ENCODE results near the gene PGGHG.

PGGHG gene

DNA sequence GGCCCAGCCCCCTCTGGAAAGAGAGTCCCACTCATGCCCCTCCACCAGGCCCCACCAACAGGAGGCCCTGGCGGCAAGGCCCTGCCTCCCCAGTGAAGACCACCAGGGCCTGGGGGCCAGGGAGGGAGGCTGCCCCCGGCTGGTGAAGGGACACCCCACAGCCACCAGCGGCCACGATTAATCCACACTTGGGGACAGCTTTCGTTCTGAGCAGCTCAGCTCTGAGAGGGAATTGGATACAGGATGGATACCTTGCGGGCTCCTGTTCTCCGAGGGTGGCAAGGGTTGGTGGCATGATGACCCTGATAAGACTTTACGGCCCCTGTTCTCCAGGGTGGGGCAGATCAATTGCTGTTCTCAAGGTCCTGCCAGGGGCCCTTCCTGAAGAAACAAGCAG lies 17.6 kb upstream of the PGGHG start:
- TF ChIP-seq TEAD4 (IDR thresholded peaks at IDR 0.05) = no peak
- no peak for TF ChIP-seq ZBTB7A (IDR thresholded peaks at IDR 0.05; ENCODE audit: low read depth)
- TF ChIP-seq FOXM1 (IDR thresholded peaks at IDR 0.05; ENCODE audit: borderline replicate concordance, low read depth) = no peak
- no peak for TF ChIP-seq CREB1 (IDR thresholded peaks at IDR 0.05; ENCODE audit: low read depth)
- TF ChIP-seq RAD21 (IDR thresholded peaks at IDR 0.05; ENCODE audit: low read depth) = no peak
- TF ChIP-seq TCF12 (IDR thresholded peaks at IDR 0.05; ENCODE audit: low read depth) = no peak
- TF ChIP-seq, protein P1, sequence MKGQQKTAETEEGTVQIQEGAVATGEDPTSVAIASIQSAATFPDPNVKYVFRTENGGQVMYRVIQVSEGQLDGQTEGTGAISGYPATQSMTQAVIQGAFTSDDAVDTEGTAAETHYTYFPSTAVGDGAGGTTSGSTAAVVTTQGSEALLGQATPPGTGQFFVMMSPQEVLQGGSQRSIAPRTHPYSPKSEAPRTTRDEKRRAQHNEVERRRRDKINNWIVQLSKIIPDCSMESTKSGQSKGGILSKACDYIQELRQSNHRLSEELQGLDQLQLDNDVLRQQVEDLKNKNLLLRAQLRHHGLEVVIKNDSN (IDR thresholded peaks at IDR 0.05) = no peak

DNA sequence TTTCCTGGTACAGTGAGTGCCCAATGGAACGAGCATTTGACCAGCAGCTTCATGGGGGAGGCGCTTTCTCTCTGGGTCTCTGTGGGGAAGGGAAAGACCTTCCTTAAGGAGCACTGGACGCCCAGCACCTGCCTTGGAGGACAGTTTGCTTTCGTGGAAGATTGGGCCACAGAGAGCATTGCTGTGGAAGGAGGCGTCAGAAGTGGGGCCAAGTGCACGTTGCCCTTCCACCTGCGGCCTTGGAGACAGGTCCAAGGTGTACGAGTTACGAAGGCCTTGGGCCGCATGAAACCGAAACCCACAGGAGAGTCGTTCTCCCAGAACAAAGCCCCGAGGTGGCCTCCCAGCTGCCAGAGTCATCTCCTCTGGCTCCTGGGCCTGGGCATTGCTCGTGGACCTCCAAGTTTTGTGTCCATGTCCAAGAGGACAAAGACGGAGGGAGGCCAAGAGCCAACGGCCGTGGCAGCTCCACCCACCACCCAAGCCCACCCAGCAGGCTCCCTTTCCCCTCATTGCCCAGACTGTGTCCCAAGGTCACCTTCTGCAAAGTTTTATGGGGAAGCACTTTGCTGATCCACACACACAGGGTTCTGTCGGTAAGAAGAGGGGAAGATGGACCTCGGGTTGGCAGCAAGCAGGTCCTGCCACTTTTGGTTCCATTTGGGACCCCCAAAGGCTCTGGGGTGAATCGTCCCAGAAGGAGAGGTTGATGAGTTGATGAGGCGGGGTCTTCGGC lies 16.6 kb upstream of the PGGHG start:
- TF ChIP-seq YY1 (IDR thresholded peaks at IDR 0.05; ENCODE audit: low read depth) (no peak), RAD21 (IDR thresholded peaks at IDR 0.05; ENCODE audit: low read depth) (no peak), NFIC (IDR thresholded peaks at IDR 0.05) (no peak), FOXM1 (IDR thresholded peaks at IDR 0.05; ENCODE audit: borderline replicate concordance, low read depth) (no peak), TAF1 (IDR thresholded peaks at IDR 0.05; ENCODE audit: low read depth) (no peak), TEAD4 (IDR thresholded peaks at IDR 0.05) (no peak)
- TF ChIP-seq, protein P2, sequence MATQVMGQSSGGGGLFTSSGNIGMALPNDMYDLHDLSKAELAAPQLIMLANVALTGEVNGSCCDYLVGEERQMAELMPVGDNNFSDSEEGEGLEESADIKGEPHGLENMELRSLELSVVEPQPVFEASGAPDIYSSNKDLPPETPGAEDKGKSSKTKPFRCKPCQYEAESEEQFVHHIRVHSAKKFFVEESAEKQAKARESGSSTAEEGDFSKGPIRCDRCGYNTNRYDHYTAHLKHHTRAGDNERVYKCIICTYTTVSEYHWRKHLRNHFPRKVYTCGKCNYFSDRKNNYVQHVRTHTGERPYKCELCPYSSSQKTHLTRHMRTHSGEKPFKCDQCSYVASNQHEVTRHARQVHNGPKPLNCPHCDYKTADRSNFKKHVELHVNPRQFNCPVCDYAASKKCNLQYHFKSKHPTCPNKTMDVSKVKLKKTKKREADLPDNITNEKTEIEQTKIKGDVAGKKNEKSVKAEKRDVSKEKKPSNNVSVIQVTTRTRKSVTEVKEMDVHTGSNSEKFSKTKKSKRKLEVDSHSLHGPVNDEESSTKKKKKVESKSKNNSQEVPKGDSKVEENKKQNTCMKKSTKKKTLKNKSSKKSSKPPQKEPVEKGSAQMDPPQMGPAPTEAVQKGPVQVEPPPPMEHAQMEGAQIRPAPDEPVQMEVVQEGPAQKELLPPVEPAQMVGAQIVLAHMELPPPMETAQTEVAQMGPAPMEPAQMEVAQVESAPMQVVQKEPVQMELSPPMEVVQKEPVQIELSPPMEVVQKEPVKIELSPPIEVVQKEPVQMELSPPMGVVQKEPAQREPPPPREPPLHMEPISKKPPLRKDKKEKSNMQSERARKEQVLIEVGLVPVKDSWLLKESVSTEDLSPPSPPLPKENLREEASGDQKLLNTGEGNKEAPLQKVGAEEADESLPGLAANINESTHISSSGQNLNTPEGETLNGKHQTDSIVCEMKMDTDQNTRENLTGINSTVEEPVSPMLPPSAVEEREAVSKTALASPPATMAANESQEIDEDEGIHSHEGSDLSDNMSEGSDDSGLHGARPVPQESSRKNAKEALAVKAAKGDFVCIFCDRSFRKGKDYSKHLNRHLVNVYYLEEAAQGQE (IDR thresholded peaks at IDR 0.05; ENCODE audit: low read depth) = no peak

DNA sequence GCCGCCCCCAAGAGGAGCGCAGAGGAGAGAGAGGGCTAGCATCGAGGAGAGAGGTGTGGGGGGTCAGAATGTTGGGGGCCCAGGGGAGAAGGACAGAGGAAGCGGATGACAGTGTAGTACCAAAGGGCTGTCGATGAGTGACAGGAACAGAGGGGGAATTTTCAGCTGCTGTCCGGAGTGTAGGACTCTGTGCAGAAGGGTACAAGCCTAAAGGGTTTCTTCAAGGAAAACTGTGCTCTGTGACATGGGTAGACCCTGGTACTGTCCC lies 16.1 kb upstream of the PGGHG start:
- no peak for TF ChIP-seq YY1 (IDR thresholded peaks at IDR 0.05; ENCODE audit: low read depth)
- no peak for TF ChIP-seq TEAD4 (IDR thresholded peaks at IDR 0.05)
- TF ChIP-seq TCF12 (IDR thresholded peaks at IDR 0.05; ENCODE audit: low read depth) = no peak
- TF ChIP-seq, protein P3, sequence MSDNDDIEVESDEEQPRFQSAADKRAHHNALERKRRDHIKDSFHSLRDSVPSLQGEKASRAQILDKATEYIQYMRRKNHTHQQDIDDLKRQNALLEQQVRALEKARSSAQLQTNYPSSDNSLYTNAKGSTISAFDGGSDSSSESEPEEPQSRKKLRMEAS (IDR thresholded peaks at IDR 0.05) = no peak

DNA sequence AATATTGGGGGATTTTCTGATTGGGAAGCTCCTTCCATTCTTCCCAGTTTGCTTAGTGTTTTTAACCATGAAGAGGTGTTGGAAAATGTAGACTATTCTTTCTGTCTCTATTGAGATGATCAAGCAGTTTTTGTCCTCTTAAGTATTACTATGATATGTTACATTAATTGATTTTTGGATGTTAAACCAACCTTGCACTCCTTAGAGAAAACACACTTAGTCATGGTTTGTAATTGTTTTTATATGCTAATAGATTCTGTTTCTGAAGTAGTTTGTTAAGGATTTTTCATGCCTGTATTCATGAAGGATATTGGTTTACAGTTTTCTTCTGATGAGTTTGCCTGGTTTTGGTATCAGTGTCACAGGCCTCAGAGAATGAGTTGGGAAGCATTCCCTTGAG lies 12.7 kb upstream of the PGGHG start:
- TF ChIP-seq YY1 (IDR thresholded peaks at IDR 0.05; ENCODE audit: low read depth) (no peak), RAD21 (IDR thresholded peaks at IDR 0.05; ENCODE audit: low read depth) (no peak), EP300 (IDR thresholded peaks at IDR 0.05; ENCODE audit: borderline replicate concordance) (no peak), ZBTB7A (IDR thresholded peaks at IDR 0.05; ENCODE audit: low read depth) (no peak), TAF1 (IDR thresholded peaks at IDR 0.05; ENCODE audit: low read depth) (no peak), CEBPB (IDR thresholded peaks at IDR 0.05) (no peak), FOXM1 (IDR thresholded peaks at IDR 0.05; ENCODE audit: borderline replicate concordance, low read depth) (no peak), EGR1 (IDR thresholded peaks at IDR 0.05) (no peak), CREB1 (IDR thresholded peaks at IDR 0.05; ENCODE audit: low read depth) (no peak), NFIC (IDR thresholded peaks at IDR 0.05) (no peak), TCF12 (IDR thresholded peaks at IDR 0.05; ENCODE audit: low read depth) (no peak), TEAD4 (IDR thresholded peaks at IDR 0.05) (no peak)
- TF ChIP-seq, protein P2 (IDR thresholded peaks at IDR 0.05; ENCODE audit: low read depth) = no peak
- TF ChIP-seq, protein P3 (IDR thresholded peaks at IDR 0.05) = no peak
- TF ChIP-seq, protein P1 (IDR thresholded peaks at IDR 0.05) = no peak

DNA sequence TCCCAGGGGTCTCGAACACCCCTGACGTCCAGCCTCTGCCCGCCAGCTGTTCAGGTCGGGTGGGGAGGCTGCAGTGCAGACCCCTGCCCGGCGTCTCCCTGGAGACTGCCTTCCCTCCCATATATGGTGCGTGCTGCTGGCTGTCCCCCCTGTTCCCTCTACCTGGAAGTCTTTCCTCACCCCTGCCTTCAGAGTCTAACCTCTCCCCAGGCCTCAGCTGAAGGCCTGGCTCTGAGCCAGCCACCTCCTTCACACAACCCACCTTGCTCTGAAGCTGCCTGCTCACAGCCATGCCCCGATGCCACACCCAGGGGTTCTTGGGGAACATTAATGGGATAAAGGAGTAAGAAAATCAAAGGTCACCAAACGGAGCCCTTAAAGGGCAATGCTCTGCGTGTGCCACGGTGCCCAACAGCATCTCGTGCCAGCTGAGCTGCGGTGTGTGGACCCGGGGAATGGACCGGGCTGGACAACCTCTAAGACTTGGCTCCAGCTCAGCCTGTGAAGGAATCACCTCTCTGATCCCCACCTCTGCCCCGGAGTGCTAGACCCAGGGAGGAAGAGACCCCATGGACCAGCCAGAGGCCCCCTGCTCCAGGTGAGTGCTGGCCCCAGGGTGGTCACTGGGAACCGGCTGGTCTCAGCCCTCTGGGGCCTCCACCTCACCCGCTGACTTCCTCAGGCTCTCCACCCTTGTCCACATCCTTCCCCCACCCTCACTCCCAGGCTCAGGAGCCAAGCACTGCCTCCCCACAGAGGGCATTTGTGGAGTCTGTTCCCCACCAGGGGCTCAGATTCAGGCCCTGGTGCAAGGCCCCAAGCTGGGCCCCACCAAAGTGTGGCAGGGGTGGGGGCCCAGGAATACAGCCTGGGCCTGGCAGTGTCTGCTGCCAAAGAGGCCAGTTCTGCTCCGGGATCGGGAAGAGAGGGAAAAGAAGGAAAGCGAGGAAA lies 10.7 kb upstream of the PGGHG start, which contains the start of gene NLRP6:
NLRP6 (plus strand) TSS at position 407 of the 951 bp plus-strand sequence; CDS start at position 570, 163 bp downstream.
- TF ChIP-seq NFIC (IDR thresholded peaks at IDR 0.05) = no peak
- no peak for TF ChIP-seq TEAD4 (IDR thresholded peaks at IDR 0.05)
- TF ChIP-seq ZBTB7A (IDR thresholded peaks at IDR 0.05; ENCODE audit: low read depth) = no peak
- no peak for TF ChIP-seq RAD21 (IDR thresholded peaks at IDR 0.05; ENCODE audit: low read depth)
- TF ChIP-seq EGR1 (IDR thresholded peaks at IDR 0.05) = no peak
